IMR-90 (cell line): ENCODE data around the gene CHST1. TPM values are rescaled to one million over a fixed set of nuclear protein-coding genes. Genes with fewer than 3 reads are reported as not detected.

Experiments used
- ATAC-seq: fragments of 200-7000 bp; cut with Tn5 transposase; 2 replicates; pipeline ENCODE4 v1.9.1; 2020; ENCODE audit warnings: low read depth, mild to moderate bottlenecking, moderate library complexity
- Bru-seq: library from RNA; stranded (reverse); fragments of 400-500 nt; gene quantifications from one replicate; lab custom pipeline; 2021; lab: Mats Ljungman, UMichigan
- BruChase-seq, 2 experiments: library from RNA; stranded (reverse); fragments of 400-500 nt; gene quantifications; one replicate each; lab custom pipeline; 2021; lab: Mats Ljungman, UMichigan
- BruUV-seq: library from RNA; stranded (reverse); fragments of 400-500 nt; replicated peaks from 2 replicates; lab custom pipeline; 2021; lab: Mats Ljungman, UMichigan
- CTCF ChIA-PET: fragments of 300-600 bp; formaldehyde crosslinking; extraction: SDS; loops from one replicate; lab custom pipeline; 2021; ENCODE audit warnings: antibody characterized with exemption; lab: Yijun Ruan, JAX
- POLR2A ChIA-PET: fragments of 300-600 bp; sonication (Branson Sonifier 250); formaldehyde crosslinking; loops from one replicate; lab custom pipeline; 2022; ENCODE audit warnings: antibody characterized with exemption; ENCODE audit not compliant: unreplicated experiment; lab: Charles Lee
- DNase-seq: peaks from one replicate; pipeline ENCODE4 v3.0.0; 2013
- H2AFZ ChIP-seq: replicated peaks from 2 replicates; pipeline ENCODE3; 2013; ENCODE audit warnings: low read length, mild to moderate bottlenecking; ENCODE audit not compliant: poor library complexity
- H2AK5ac ChIP-seq: 2 replicates; pipeline ENCODE4 v1.6.1; 2013; ENCODE audit warnings: low read depth, low read length, inconsistent platforms
- H2AK9ac ChIP-seq: replicated peaks from 2 replicates; pipeline ENCODE3; 2013; ENCODE audit warnings: mild to moderate bottlenecking, low read depth, low read length, moderate library complexity; ENCODE audit not compliant: poor library complexity
- H2BK120ac ChIP-seq: 2 replicates; pipeline ENCODE4 v1.6.1; 2013; ENCODE audit warnings: low read depth, low read length, inconsistent platforms
- H2BK15ac ChIP-seq: 3 replicates; pipeline ENCODE4 v1.6.1; 2013; ENCODE audit warnings: low read depth, low read length, inconsistent platforms
- H2BK20ac ChIP-seq: 2 replicates; pipeline ENCODE4 v1.6.1; 2013; ENCODE audit warnings: low read depth, mild to moderate bottlenecking, inconsistent platforms, low read length, moderate library complexity
- H2BK5ac ChIP-seq: 2 replicates; pipeline ENCODE4 v1.6.1; 2013; ENCODE audit warnings: mild to moderate bottlenecking, low read depth, low read length, inconsistent platforms; ENCODE audit not compliant: poor library complexity, severe bottlenecking
- H3K14ac ChIP-seq: replicated peaks from 2 replicates; pipeline ENCODE4 v1.6.1; 2013; ENCODE audit warnings: low read depth, low read length, inconsistent platforms
- H3K18ac ChIP-seq: 2 replicates; pipeline ENCODE4 v1.6.1; 2013; ENCODE audit warnings: low read depth, low read length, control low read depth
- H3K23ac ChIP-seq: 2 replicates; pipeline ENCODE4 v1.6.1; 2013; ENCODE audit warnings: low read depth, low read length, inconsistent platforms
- H3K27ac ChIP-seq: 2 replicates; pipeline ENCODE4 v1.5.1; 2013; ENCODE audit warnings: mild to moderate bottlenecking, control low read depth, low read length; ENCODE audit not compliant: insufficient read depth
- H3K27me3 ChIP-seq: 2 replicates; pipeline ENCODE4 v1.6.1; 2013; ENCODE audit warnings: low read length; ENCODE audit not compliant: control insufficient read depth, insufficient read depth
- H3K36me3 ChIP-seq: 2 replicates; pipeline ENCODE4 v1.6.1; 2013; ENCODE audit warnings: low read length, mixed read lengths; ENCODE audit not compliant: control insufficient read depth, insufficient read depth
- H3K4ac ChIP-seq: 2 replicates; pipeline ENCODE4 v1.6.1; 2013; ENCODE audit warnings: low read depth, low read length, inconsistent platforms
- H3K4me1 ChIP-seq: 2 replicates; pipeline ENCODE4 v1.6.1; 2013; ENCODE audit warnings: low read length, mixed read lengths; ENCODE audit not compliant: control insufficient read depth, insufficient read depth
- H3K4me2 ChIP-seq: 2 replicates; pipeline ENCODE4 v1.6.1; 2013; ENCODE audit warnings: low read depth, mild to moderate bottlenecking, control low read depth, low read length, moderate library complexity
- H3K4me3 ChIP-seq: 2 replicates; pipeline ENCODE4 v1.5.1; 2013; ENCODE audit warnings: low read depth, mild to moderate bottlenecking, control low read depth, low read length, moderate library complexity; ENCODE audit not compliant: insufficient read depth
- H3K56ac ChIP-seq: 2 replicates; pipeline ENCODE4 v1.6.1; 2013; ENCODE audit warnings: low read length, inconsistent platforms; ENCODE audit not compliant: insufficient read depth; ENCODE audit errors: extremely low read depth
- H3K79me1 ChIP-seq, 2 experiments: 2 replicates each; pipeline ENCODE4 v1.6.1; 2013; ENCODE audit warnings: low read length in 2 of 2, inconsistent platforms in 1 of 2, low read depth in 1 of 2
- H3K9ac ChIP-seq: 2 replicates; pipeline ENCODE4 v1.6.1; 2013; ENCODE audit warnings: low read depth, low read length, control low read depth
- H3K9me1 ChIP-seq: 2 replicates; pipeline ENCODE4 v1.6.1; 2013; ENCODE audit warnings: low read length, inconsistent platforms; ENCODE audit not compliant: insufficient read depth
- H3K9me3 ChIP-seq: 2 replicates; pipeline ENCODE4 v1.6.1; 2013; ENCODE audit warnings: low read length; ENCODE audit not compliant: control insufficient read depth, insufficient read depth
- H4K20me1 ChIP-seq: 2 replicates; pipeline ENCODE4 v1.6.1; 2013; ENCODE audit warnings: low read length, inconsistent platforms; ENCODE audit not compliant: insufficient read depth
- H4K5ac ChIP-seq: 2 replicates; pipeline ENCODE4 v1.6.1; 2013; ENCODE audit warnings: mild to moderate bottlenecking, low read depth, low read length, control low read depth
- H4K8ac ChIP-seq, 2 experiments: 2 replicates each; pipeline ENCODE4 v1.6.1; 2013; ENCODE audit warnings: low read depth in 2 of 2, low read length in 2 of 2, control low read depth in 1 of 2, inconsistent platforms in 1 of 2
- H4K91ac ChIP-seq: 2 replicates; pipeline ENCODE4 v1.6.1; 2013; ENCODE audit warnings: low read depth, low read length, inconsistent platforms; ENCODE audit not compliant: insufficient read depth
- BHLHE40 ChIP-seq: fragments of 150-350 bp; IDR thresholded peaks from 2 replicates; pipeline ENCODE4 v1.6.1; 2016; ENCODE audit warnings: mild to moderate bottlenecking, low read depth, low read length
- CEBPB ChIP-seq: IDR thresholded peaks from 2 replicates; pipeline ENCODE4 v1.6.1; 2012; ENCODE audit warnings: low read depth, low read length, improper control_type of control experiment
- CHD1 ChIP-seq: IDR thresholded peaks from 2 replicates; pipeline ENCODE4 v1.6.1; 2012; ENCODE audit warnings: low read depth, low read length, improper control_type of control experiment
- CTCF ChIP-seq: conservative IDR thresholded peaks from 2 replicates; pipeline ENCODE4 v1.5.1; 2012; ENCODE audit warnings: mild to moderate bottlenecking, low read depth, low read length, improper control_type of control experiment
- MAFK ChIP-seq: IDR thresholded peaks from 2 replicates; pipeline ENCODE4 v1.6.1; 2012; ENCODE audit warnings: low read depth, low read length, improper control_type of control experiment
- MAZ ChIP-seq: IDR thresholded peaks from 2 replicates; pipeline ENCODE4 v1.6.1; 2012; ENCODE audit warnings: low read depth, mild to moderate bottlenecking, low read length, improper control_type of control experiment, moderate library complexity, borderline replicate concordance
- MXI1 ChIP-seq: IDR thresholded peaks from 2 replicates; pipeline ENCODE4 v1.6.1; 2012; ENCODE audit warnings: low read depth, mild to moderate bottlenecking, low read length, moderate library complexity, borderline replicate concordance
- NFE2L2 ChIP-seq: fragments of 150-350 bp; IDR thresholded peaks from 2 replicates; pipeline ENCODE4 v1.6.1; 2016; ENCODE audit warnings: low read depth, mild to moderate bottlenecking, low read length
- POLR2A ChIP-seq: IDR thresholded peaks from 2 replicates; pipeline ENCODE4 v1.6.1; 2012; ENCODE audit warnings: mild to moderate bottlenecking, low read depth, low read length
- RCOR1 ChIP-seq: IDR thresholded peaks from 2 replicates; pipeline ENCODE4 v1.6.1; 2012; ENCODE audit warnings: mild to moderate bottlenecking, low read length, improper control_type of control experiment; ENCODE audit not compliant: insufficient replicate concordance
- RFX5 ChIP-seq: IDR thresholded peaks from 2 replicates; pipeline ENCODE4 v1.8.0; 2012; ENCODE audit warnings: low read depth, mild to moderate bottlenecking, low read length, moderate library complexity
- SMC3 ChIP-seq: fragments of 150-350 bp; IDR thresholded peaks from 2 replicates; pipeline ENCODE4 v1.6.1; 2016; ENCODE audit warnings: low read depth, mild to moderate bottlenecking, antibody characterized with exemption, low read length, moderate library complexity
- USF2 ChIP-seq: fragments of 150-350 bp; IDR thresholded peaks from 2 replicates; pipeline ENCODE4 v1.6.1; 2017; ENCODE audit warnings: mild to moderate bottlenecking, antibody characterized with exemption, low read length, low read depth
- WGBS, 2 experiments: methylation state at CpG; one replicate each; pipeline versions ENCODE4 v1.1.5 to v1.1.7; 2013; ENCODE audit warnings: missing lambda C conversion rate in 2 of 2; ENCODE audit not compliant: insufficient read length in 1 of 2; ENCODE audit errors: extremely low coverage in 2 of 2; 5-methylcytosine and 5-hydroxymethylcytosine counted together
- dilution Hi-C: fragments of 300-500 bp; cut with HindIII; formaldehyde crosslinking; loops from one replicate; pipeline ENCODE4 v1.14.3; 2018; ENCODE audit warnings: low sequenced_read_pairs; ENCODE audit not compliant: unreplicated experiment
- in situ Hi-C: fragments of 300-500 bp; cut with MboI; formaldehyde crosslinking; loops from 3 replicates; pipeline ENCODE4 v1.14.3; 2019; ENCODE audit warnings: low sequenced_read_pairs, inconsistent platforms, mixed read lengths
- intact Hi-C: fragments of 100-400 bp; cut with micrococcal nuclease; formaldehyde crosslinking; loops from 2 replicates; pipeline ENCODE4 v1.10.0; 2022
- long read RNA-seq: library from polyadenylated mRNA; unstranded; transcript quantifications from one replicate; pipeline ENCODE4 v2.0.0, GENCODE V29; 2021; ENCODE audit not compliant: unreplicated experiment
- polyA plus RNA-seq, 3 experiments: library from polyadenylated mRNA; depleted of rRNA; stranded (reverse); fragments of >200 nt; gene quantifications; 2 replicates each; pipeline ENCODE4 v1.2.3, GENCODE V29; 2012; ENCODE audit warnings: low replicate concordance in 1 of 3
- total RNA-seq: library from RNA; depleted of rRNA; stranded (reverse); fragments of >200 nt; gene quantifications from 2 replicates; pipeline ENCODE4 v1.2.3, GENCODE V29; 2012; rRNA removed

Gene CHST1
- total RNA-seq (not detected in 2 replicates), polyA plus RNA-seq (2012; rRNA removed) (0.21 and 0.27 TPM in 2 replicates), Bru-seq, nascent RNA (not detected), BruChase-seq, experiment 1, labeled RNA remaining after a 6-hour chase (percentile 12 among the genes with signal in this experiment), BruChase-seq, experiment 2, labeled RNA remaining after a 2-hour chase (percentile 5 among the genes with signal in this experiment)
- 0.14 and 0.31 TPM in 2 replicates for polyA plus RNA-seq (2012; cell fraction: cytosol; rRNA removed)
- polyA plus RNA-seq (2012; cell fraction: nucleus; rRNA removed; ENCODE audit: low replicate concordance): 0.46 and 0.89 TPM in 2 replicates
- long read RNA-seq: 0 reads

GRCh38 chr11:45665206-45665932, at the start of gene CHST1:
Gene CHST1, minus strand, starts transcription at chr11:45665622. Its CDS starts 14,699 bp downstream, at chr11:45650923.
- no peak within 1 kb of the TSS for H2AK9ac ChIP-seq
- BruUV-seq: no TSS peak
- ChIA-PET POLR2A (no interaction called here), CTCF (no interaction called here)
- H3K56ac ChIP-seq: no peak within 1 kb of the TSS
- H2BK5ac ChIP-seq: no peak within 1 kb of the TSS
- H4K91ac ChIP-seq: no peak within 1 kb of the TSS
- H2AK5ac ChIP-seq: no peak within 1 kb of the TSS
- H2BK120ac ChIP-seq: no peak within 1 kb of the TSS
- no peak within 1 kb of the TSS for H3K4ac ChIP-seq
- peaks cover 4% of the 10 kb centered on the region; the same call in 1 of the 2 replicates for H3K4me1 ChIP-seq
- no peak within 1 kb of the TSS for H3K18ac ChIP-seq
- intact Hi-C loops: no loop called here
- ATAC-seq (peak; percentile 68), DNase-seq (no peak)
- H3K36me3 ChIP-seq: no peaks in the 10 kb centered on the region
- dilution Hi-C loops: no loop called here
- in situ Hi-C loops: no loop called here
- H2BK20ac ChIP-seq: no peak within 1 kb of the TSS
- peak within 1 kb of the TSS; percentile 61; the same call in 1 of the 2 replicates for H3K4me2 ChIP-seq
- H2BK15ac ChIP-seq: no peak within 1 kb of the TSS
- H3K27ac ChIP-seq: no peak within 1 kb of the TSS
- H3K4me3 ChIP-seq: peak within 1 kb of the TSS; percentile 36
- peaks cover 69% of the 10 kb centered on the region for H3K27me3 ChIP-seq
- no peaks in the 10 kb centered on the region for H3K79me1 ChIP-seq
- no peak within 1 kb of the TSS for H3K9ac ChIP-seq
- peak within 1 kb of the TSS; percentile 73 for H2AFZ ChIP-seq
- no peaks in the 10 kb centered on the region; the same call in 1 of the 2 replicates for H4K20me1 ChIP-seq
- H4K8ac ChIP-seq: no peak within 1 kb of the TSS
- H3K14ac ChIP-seq: no peak within 1 kb of the TSS
- no peak within 1 kb of the TSS for H3K23ac ChIP-seq
- no peaks in the 10 kb centered on the region for H3K9me1 ChIP-seq
- WGBS, 2 experiments: 1% methylated on average over 19 of the region's 96 CpGs; no CpG with 5 or more reads in 1 of the 2 experiments
- no peak within 1 kb of the TSS for H4K5ac ChIP-seq
- no peaks in the 10 kb centered on the region for H3K9me3 ChIP-seq
- TF ChIP-seq RCOR1: no peak
- no peak for TF ChIP-seq CHD1
- no peak for TF ChIP-seq MAFK
- no peak for TF ChIP-seq POLR2A
- TF ChIP-seq USF2: no peak
- TF ChIP-seq CTCF: no peak
- TF ChIP-seq SMC3: no peak
- TF ChIP-seq NFE2L2: no peak
- TF ChIP-seq MXI1: no peak
- TF ChIP-seq RFX5: no peak
- no peak for TF ChIP-seq BHLHE40
- TF ChIP-seq CEBPB: no peak
- no peak for TF ChIP-seq MAZ
